ENCODE measurements around the gene EFNB1. TPM values are rescaled to one million over a fixed set of nuclear protein-coding genes. Genes with fewer than 3 reads are reported as not detected.

The EFNB1 gene
- total RNA-seq, 1 experiment from 2014 or later = 7.0 TPM

DNA sequence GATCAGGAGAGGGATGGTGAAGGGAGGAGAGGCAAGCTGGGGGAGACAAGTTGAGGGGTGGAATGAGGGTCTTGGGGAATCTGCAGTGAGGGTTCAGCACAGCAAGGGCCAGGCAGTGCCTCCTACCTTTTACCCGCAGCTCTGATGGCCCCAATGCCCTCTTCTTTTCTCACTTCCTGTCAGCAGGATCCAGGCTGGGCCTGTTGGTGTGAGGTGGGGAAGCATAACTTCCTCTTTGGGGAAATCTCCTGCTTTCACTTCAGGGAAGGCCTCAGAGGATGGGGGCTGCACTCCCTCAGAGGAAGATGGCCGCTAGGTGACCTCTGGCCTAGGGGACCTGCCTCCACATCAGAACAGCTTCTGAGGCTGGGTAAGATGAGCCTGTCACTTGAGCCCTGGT, 36.5 kb downstream of the EFNB1 start:
- Histone ChIP-seq H3K4me1 (peaks cover 14% of the 10 kb centered on the region), H3K27me3 (replicated peaks; ENCODE audit: control insufficient read depth, insufficient read depth, low read length) (no peaks in the 10 kb centered on the region), H3K4me3 (ENCODE audit: low read depth, low read length) (no peak overlapping the region), H3K9me3 (no peaks in the 10 kb centered on the region), H3K36me3 (ENCODE audit: control insufficient read depth, insufficient read depth, low read length) (no peaks in the 10 kb centered on the region)
- no peak overlapping the region for H3K4me3 Mint-ChIP-seq (ENCODE audit: unreplicated experiment)
- H3K9me3 Mint-ChIP-seq (ENCODE audit: unreplicated experiment) = no peaks in the 10 kb centered on the region
- ChIA-PET CTCF (interaction anchor here (0.7 kb wide), 1 partner anchor 196 kb away, joined by 6 read pairs; no protein-coding TSS in a partner anchor), POLR2A (no interaction called here)
- peaks cover 12% of the 10 kb centered on the region for H3K4me1 Mint-ChIP-seq (ENCODE audit: low read depth, unreplicated experiment)
- BruUV-seq (replicated peaks) = no TSS peak
- intact Hi-C loops (cut with micrococcal nuclease; ENCODE audit: unreplicated experiment) = no loop called here
- no peaks in the 10 kb centered on the region for H3K36me3 Mint-ChIP-seq (ENCODE audit: insufficient read depth, unreplicated experiment)
- DNase-seq = no peak
- TF ChIP-seq, protein P1, sequence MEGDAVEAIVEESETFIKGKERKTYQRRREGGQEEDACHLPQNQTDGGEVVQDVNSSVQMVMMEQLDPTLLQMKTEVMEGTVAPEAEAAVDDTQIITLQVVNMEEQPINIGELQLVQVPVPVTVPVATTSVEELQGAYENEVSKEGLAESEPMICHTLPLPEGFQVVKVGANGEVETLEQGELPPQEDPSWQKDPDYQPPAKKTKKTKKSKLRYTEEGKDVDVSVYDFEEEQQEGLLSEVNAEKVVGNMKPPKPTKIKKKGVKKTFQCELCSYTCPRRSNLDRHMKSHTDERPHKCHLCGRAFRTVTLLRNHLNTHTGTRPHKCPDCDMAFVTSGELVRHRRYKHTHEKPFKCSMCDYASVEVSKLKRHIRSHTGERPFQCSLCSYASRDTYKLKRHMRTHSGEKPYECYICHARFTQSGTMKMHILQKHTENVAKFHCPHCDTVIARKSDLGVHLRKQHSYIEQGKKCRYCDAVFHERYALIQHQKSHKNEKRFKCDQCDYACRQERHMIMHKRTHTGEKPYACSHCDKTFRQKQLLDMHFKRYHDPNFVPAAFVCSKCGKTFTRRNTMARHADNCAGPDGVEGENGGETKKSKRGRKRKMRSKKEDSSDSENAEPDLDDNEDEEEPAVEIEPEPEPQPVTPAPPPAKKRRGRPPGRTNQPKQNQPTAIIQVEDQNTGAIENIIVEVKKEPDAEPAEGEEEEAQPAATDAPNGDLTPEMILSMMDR (IDR thresholded peaks at IDR 0.05; ENCODE audit: insufficient read depth in 1 of 2, low read depth in 1 of 2, low read length in 1 of 2, severe bottlenecking in 1 of 2, unreplicated experiment in 1 of 2) = no peak
- H3K27me3 Mint-ChIP-seq (ENCODE audit: insufficient read depth, unreplicated experiment) = no peaks in the 10 kb centered on the region
- H3K27ac Mint-ChIP-seq (ENCODE audit: unreplicated experiment) = no peak overlapping the region

GRCh38 chrX:68865926-68866325, 37.1 kb downstream of the EFNB1 start:
- Mint-ChIP-seq H3K4me1 (ENCODE audit: low read depth, unreplicated experiment) (peaks cover 12% of the 10 kb centered on the region), H3K36me3 (ENCODE audit: insufficient read depth, unreplicated experiment) (no peaks in the 10 kb centered on the region), H3K4me3 (ENCODE audit: unreplicated experiment) (no peak overlapping the region), H3K27me3 (ENCODE audit: insufficient read depth, unreplicated experiment) (no peaks in the 10 kb centered on the region), H3K27ac (ENCODE audit: unreplicated experiment) (no peak overlapping the region), H3K9me3 (ENCODE audit: unreplicated experiment) (no peaks in the 10 kb centered on the region)
- TF ChIP-seq, protein P1 (IDR thresholded peaks at IDR 0.05; ENCODE audit: insufficient read depth in 1 of 2, low read depth in 1 of 2, low read length in 1 of 2, severe bottlenecking in 1 of 2, unreplicated experiment in 1 of 2) = no peak
- intact Hi-C loops (cut with micrococcal nuclease; ENCODE audit: unreplicated experiment) = no loop called here
- no TSS peak for BruUV-seq (replicated peaks)
- Histone ChIP-seq H3K36me3 (ENCODE audit: control insufficient read depth, insufficient read depth, low read length) (no peaks in the 10 kb centered on the region), H3K9me3 (no peaks in the 10 kb centered on the region), H3K4me3 (ENCODE audit: low read depth, low read length) (no peak overlapping the region), H3K4me1 (peaks cover 14% of the 10 kb centered on the region), H3K27me3 (replicated peaks; ENCODE audit: control insufficient read depth, insufficient read depth, low read length) (no peaks in the 10 kb centered on the region)
- DNase-seq = no peak
- ChIA-PET POLR2A (no interaction called here), CTCF (no interaction called here)

DNA sequence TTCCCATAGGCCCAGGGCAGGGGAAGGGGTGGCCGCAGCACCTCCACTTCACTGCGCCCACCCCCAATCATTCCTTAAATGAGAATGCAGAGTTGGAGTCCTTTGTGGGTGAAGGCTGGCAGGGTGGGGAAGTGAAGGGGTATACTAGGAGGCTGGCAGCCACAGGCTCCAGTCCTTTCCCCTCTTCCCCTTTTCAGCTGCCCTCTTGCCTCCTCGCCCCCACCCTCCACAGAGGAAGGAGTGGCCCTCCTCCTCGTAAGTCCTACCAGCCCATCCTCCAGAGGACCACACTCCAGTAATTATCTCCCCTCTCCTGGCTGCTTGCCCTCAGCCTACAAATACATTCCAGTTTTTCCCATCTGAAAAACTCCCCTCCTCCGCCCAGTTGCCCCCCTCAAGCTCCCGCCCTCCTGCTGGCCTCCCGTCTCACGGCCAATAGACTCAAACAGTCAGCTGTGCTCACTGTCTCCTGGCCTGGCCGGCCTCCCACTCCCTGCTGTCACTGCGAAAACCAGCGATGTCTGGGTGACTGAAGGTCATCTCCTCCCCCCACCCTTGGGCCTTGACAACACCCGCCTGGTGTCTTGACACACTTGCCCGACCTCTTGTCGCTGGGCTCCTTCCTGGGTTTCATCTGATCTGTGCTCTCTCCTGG, 38.8 kb downstream of the EFNB1 start:
- ChIA-PET CTCF (no interaction called here), POLR2A (no interaction called here)
- H3K36me3 Mint-ChIP-seq (ENCODE audit: insufficient read depth, unreplicated experiment) = no peaks in the 10 kb centered on the region
- DNase-seq = no peak
- TF ChIP-seq, protein P1 (IDR thresholded peaks at IDR 0.05; ENCODE audit: insufficient read depth in 1 of 2, low read depth in 1 of 2, low read length in 1 of 2, severe bottlenecking in 1 of 2, unreplicated experiment in 1 of 2) = no peak
- H3K9me3 Mint-ChIP-seq (ENCODE audit: unreplicated experiment) = no peaks in the 10 kb centered on the region
- BruUV-seq (replicated peaks) = no TSS peak
- intact Hi-C loops (cut with micrococcal nuclease; ENCODE audit: unreplicated experiment) = no loop called here
- H3K4me3 Mint-ChIP-seq (ENCODE audit: unreplicated experiment) = no peak overlapping the region
- no peak overlapping the region for H3K27ac Mint-ChIP-seq (ENCODE audit: unreplicated experiment)
- peaks cover 12% of the 10 kb centered on the region for H3K4me1 Mint-ChIP-seq (ENCODE audit: low read depth, unreplicated experiment)
- H3K36me3 ChIP-seq (ENCODE audit: control insufficient read depth, insufficient read depth, low read length) = no peaks in the 10 kb centered on the region
- no peaks in the 10 kb centered on the region for H3K9me3 ChIP-seq
- no peaks in the 10 kb centered on the region for H3K27me3 ChIP-seq (replicated peaks; ENCODE audit: control insufficient read depth, insufficient read depth, low read length)
- no peak overlapping the region for H3K4me3 ChIP-seq (ENCODE audit: low read depth, low read length)
- no peaks in the 10 kb centered on the region for H3K27me3 Mint-ChIP-seq (ENCODE audit: insufficient read depth, unreplicated experiment)
- H3K4me1 ChIP-seq = peaks cover 14% of the 10 kb centered on the region

Measured in Caco-2 (cell line).